ENCODE measurements around the gene CEACAM19.

GRCh38 chr19:44732235-44733014 is 61.1 kb downstream of the CEACAM19 start:
- TF ChIP-seq POLR2A (IDR thresholded peaks at IDR 0.05) (no peak), CTCF (IDR thresholded peaks at IDR 0.05) (no peak)

All from heart left ventricle (tissue), 13 donors.